ENCODE measurements around the gene PCSK4. TPM values are rescaled to one million over a fixed set of nuclear protein-coding genes. Genes with fewer than 3 reads are reported as not detected.
"Not testable (repeated sequence)": the region's sequence is repeated elsewhere in the genome, so short reads cannot be mapped to it uniquely, and the experiment has no call there.

Gene PCSK4
- total and polyA plus RNA-seq, 2 donors from 2014 or later, result 5.3 to 5.5 TPM

GRCh38 chr19:1534972-1535371, 44.8 kb upstream of the PCSK4 start:
- Histone ChIP-seq H3K4me3 (ENCODE audit: low read length in 3 of 3) (no peak overlapping the region), H3K4me1 (ENCODE audit: control insufficient read depth in 2 of 3, insufficient read depth in 2 of 3, low read depth in 1 of 3, low read length in 3 of 3) (no peaks in the 10 kb centered on the region), H3K27ac (ENCODE audit: low read depth in 2 of 2, low read length in 2 of 2) (no peak overlapping the region), H3K27me3 (ENCODE audit: control insufficient read depth, insufficient read depth, low read length) (no peaks in the 10 kb centered on the region), H3K36me3 (ENCODE audit: control insufficient read depth in 2 of 3, insufficient read depth in 3 of 3, low read length in 3 of 3) (no peaks in the 10 kb centered on the region), H3K9me3 (ENCODE audit: control insufficient read depth in 2 of 3, insufficient read depth in 1 of 3, low read length in 3 of 3) (no peaks in the 10 kb centered on the region), H3K9ac (ENCODE audit: low read length in 3 of 3) (no peak overlapping the region)
- FAIRE-seq (no peak), DNase-seq (no peak)
- no peak for TF ChIP-seq CTCF (IDR thresholded peaks at IDR 0.05; ENCODE audit: borderline replicate concordance, extremely low read depth, insufficient read depth)
- intact Hi-C loops (cut with DNase I), result no loop called here

- FAIRE-seq, result no peak
- intact Hi-C loops (cut with DNase I), result no loop called here
These were observed 43.5 kb upstream of the PCSK4 start for GRCh38 chr19:1533510-1534150.

GRCh38 chr19:1532003-1532402, 41.9 kb upstream of the PCSK4 start:
- H3K27me3 ChIP-seq (ENCODE audit: control insufficient read depth, insufficient read depth, low read length), result no peaks in the 10 kb centered on the region
- H3K9me3 ChIP-seq (ENCODE audit: control insufficient read depth in 2 of 3, insufficient read depth in 1 of 3, low read length in 3 of 3), result no peaks in the 10 kb centered on the region
- DNase-seq, result no peak
- FAIRE-seq, result no peak
- H3K4me1 ChIP-seq (ENCODE audit: control insufficient read depth in 2 of 3, insufficient read depth in 2 of 3, low read depth in 1 of 3, low read length in 3 of 3), result no peaks in the 10 kb centered on the region
- TF ChIP-seq CTCF (IDR thresholded peaks at IDR 0.05; ENCODE audit: borderline replicate concordance, extremely low read depth, insufficient read depth), result no peak
- no peaks in the 10 kb centered on the region for H3K36me3 ChIP-seq (ENCODE audit: control insufficient read depth in 2 of 3, insufficient read depth in 3 of 3, low read length in 3 of 3)
- no peak overlapping the region for H3K9ac ChIP-seq (ENCODE audit: low read length in 3 of 3)
- H3K27ac ChIP-seq (ENCODE audit: low read depth in 2 of 2, low read length in 2 of 2), result no peak overlapping the region
- no peak overlapping the region for H3K4me3 ChIP-seq (ENCODE audit: low read length in 3 of 3)
- intact Hi-C loops (cut with DNase I), result no loop called here

More at GRCh38 chr19:1533510-1534150, 43.5 kb upstream of the PCSK4 start:
- TF ChIP-seq CTCF (IDR thresholded peaks at IDR 0.05; ENCODE audit: borderline replicate concordance, extremely low read depth, insufficient read depth), result no peak
- Histone ChIP-seq H3K4me1 (ENCODE audit: control insufficient read depth in 2 of 3, insufficient read depth in 2 of 3, low read depth in 1 of 3, low read length in 3 of 3) (no peaks in the 10 kb centered on the region), H3K9ac (ENCODE audit: low read length in 3 of 3) (no peak overlapping the region), H3K36me3 (ENCODE audit: control insufficient read depth in 2 of 3, insufficient read depth in 3 of 3, low read length in 3 of 3) (no peaks in the 10 kb centered on the region), H3K9me3 (ENCODE audit: control insufficient read depth in 2 of 3, insufficient read depth in 1 of 3, low read length in 3 of 3) (no peaks in the 10 kb centered on the region), H3K27me3 (ENCODE audit: control insufficient read depth, insufficient read depth, low read length) (no peaks in the 10 kb centered on the region), H3K4me3 (ENCODE audit: low read length in 3 of 3) (no peak overlapping the region), H3K27ac (ENCODE audit: low read depth in 2 of 2, low read length in 2 of 2) (no peak overlapping the region)
- DNase-seq, result no peak

- no peak for FAIRE-seq
- H3K9me3 ChIP-seq (ENCODE audit: control insufficient read depth in 2 of 3, insufficient read depth in 1 of 3, low read length in 3 of 3), result no peaks in the 10 kb centered on the region
- H3K27me3 ChIP-seq (ENCODE audit: control insufficient read depth, insufficient read depth, low read length), result no peaks in the 10 kb centered on the region
- no peaks in the 10 kb centered on the region for H3K36me3 ChIP-seq (ENCODE audit: control insufficient read depth in 2 of 3, insufficient read depth in 3 of 3, low read length in 3 of 3)
- H3K4me1 ChIP-seq (ENCODE audit: control insufficient read depth in 2 of 3, insufficient read depth in 2 of 3, low read depth in 1 of 3, low read length in 3 of 3), result no peaks in the 10 kb centered on the region
- no peak overlapping the region for H3K27ac ChIP-seq (ENCODE audit: low read depth in 2 of 2, low read length in 2 of 2)
- intact Hi-C loops (cut with DNase I), result no loop called here
- no peak overlapping the region for H3K4me3 ChIP-seq (ENCODE audit: low read length in 3 of 3)
- no peak overlapping the region for H3K9ac ChIP-seq (ENCODE audit: low read length in 3 of 3)
- no peak for TF ChIP-seq CTCF (IDR thresholded peaks at IDR 0.05; ENCODE audit: borderline replicate concordance, extremely low read depth, insufficient read depth)
- DNase-seq, result no peak
These were observed 41.4 kb upstream of the PCSK4 start for GRCh38 chr19:1531587-1531986.

- H3K4me3 ChIP-seq (ENCODE audit: low read length in 3 of 3); DNase-seq; H3K36me3 ChIP-seq (ENCODE audit: control insufficient read depth in 2 of 3, insufficient read depth in 3 of 3, low read length in 3 of 3); H3K9ac ChIP-seq (ENCODE audit: low read length in 3 of 3); H3K27me3 ChIP-seq (ENCODE audit: control insufficient read depth, insufficient read depth, low read length); intact Hi-C loops (cut with DNase I); H3K9me3 ChIP-seq (ENCODE audit: control insufficient read depth in 2 of 3, insufficient read depth in 1 of 3, low read length in 3 of 3); H3K27ac ChIP-seq (ENCODE audit: low read depth in 2 of 2, low read length in 2 of 2); H3K4me1 ChIP-seq (ENCODE audit: control insufficient read depth in 2 of 3, insufficient read depth in 2 of 3, low read depth in 1 of 3, low read length in 3 of 3); FAIRE-seq: not testable (repeated sequence)
These were observed 40.7 kb upstream of the PCSK4 start for GRCh38 chr19:1530856-1531255.
